Vagina (tissue), 2 donors: Measurements from ENCODE around the gene CSNK2B. TPM values are rescaled to one million over a fixed set of nuclear protein-coding genes. Genes with fewer than 3 reads are reported as not detected.
A peak's percentile ranks its signal among the peaks of the same experiment; 100 is the strongest.

Source experiments
- DNase-seq, 2 donors: peaks; one replicate each; pipeline ENCODE4 v3.0.0-alpha.2; 2017; ENCODE audit errors: extremely low spot score in 2 of 2
- H3K27ac ChIP-seq: fragments of 200-600 bp; sonication (generic); one replicate; pipeline ENCODE4 v1.5.1; 2019
- H3K27me3 ChIP-seq: fragments of 200-600 bp; sonication (generic); one replicate; pipeline ENCODE4 v1.5.1; 2019
- H3K36me3 ChIP-seq, 2 donors: fragments of 200-600 bp; sonication (generic); one replicate each; pipeline ENCODE4 v1.5.1; 2017 to 2019
- H3K4me1 ChIP-seq: fragments of 200-600 bp; sonication (generic); one replicate; pipeline ENCODE4 v1.5.1; 2019
- H3K4me3 ChIP-seq, 2 donors: fragments of 200-600 bp; sonication (generic); 1 replicate in 1 of 2; 2 replicates in 1 of 2; pipeline ENCODE4 v1.5.1; 2016 to 2019
- H3K9me3 ChIP-seq: fragments of 200-600 bp; sonication (generic); one replicate; pipeline ENCODE4 v1.5.1; 2019
- POLR2A ChIP-seq, 2 donors: fragments of 450-650 bp; IDR thresholded peaks; one replicate each; pipeline ENCODE4 v1.6.1; 2017; ENCODE audit warnings: antibody characterized with exemption in 2 of 2, mild to moderate bottlenecking in 2 of 2, moderate library complexity in 2 of 2
- POLR2AphosphoS5 ChIP-seq, 2 donors: sonication (generic); formaldehyde crosslinking; IDR thresholded peaks; one replicate each; pipeline ENCODE4 v1.9.0; 2017; ENCODE audit warnings: antibody characterized with exemption in 2 of 2, mild to moderate bottlenecking in 2 of 2, low read depth in 1 of 2; ENCODE audit not compliant: insufficient read depth in 1 of 2
- intact Hi-C: fragments of 100-400 bp; cut with DNase I; formaldehyde crosslinking; loops from one replicate; pipeline ENCODE4 v1.15.1; 2023
- total RNA-seq: library from RNA; depleted of rRNA; stranded (reverse); fragments of >200 nt; gene quantifications from one replicate; pipeline ENCODE4 v1.2.3, GENCODE V29; 2016
- TF ChIP-seq, protein P1 (sequence below), 3 experiments: fragments of 450-650 bp in 2 of 3; fragments of 200-600 bp in 1 of 3; sonication (generic) in 1 of 3; IDR thresholded peaks; one replicate each; pipeline ENCODE4 v1.5.1; 2017 to 2019; ENCODE audit warnings: antibody characterized with exemption in 3 of 3, mild to moderate bottlenecking in 2 of 3, moderate library complexity in 2 of 3

The CSNK2B gene
- total RNA-seq: 219 TPM

- H3K4me1 ChIP-seq: peaks cover 59% of the 10 kb centered on the region
- peak; percentile 73 to 83 for TF ChIP-seq POLR2A (IDR thresholded peaks at IDR 0.05)
- peak; percentile 94 to 97 for TF ChIP-seq POLR2AphosphoS5 (IDR thresholded peaks at IDR 0.05; ENCODE audit: insufficient read depth in 1 of 2, low read depth in 1 of 2)
- TF ChIP-seq, protein P1, sequence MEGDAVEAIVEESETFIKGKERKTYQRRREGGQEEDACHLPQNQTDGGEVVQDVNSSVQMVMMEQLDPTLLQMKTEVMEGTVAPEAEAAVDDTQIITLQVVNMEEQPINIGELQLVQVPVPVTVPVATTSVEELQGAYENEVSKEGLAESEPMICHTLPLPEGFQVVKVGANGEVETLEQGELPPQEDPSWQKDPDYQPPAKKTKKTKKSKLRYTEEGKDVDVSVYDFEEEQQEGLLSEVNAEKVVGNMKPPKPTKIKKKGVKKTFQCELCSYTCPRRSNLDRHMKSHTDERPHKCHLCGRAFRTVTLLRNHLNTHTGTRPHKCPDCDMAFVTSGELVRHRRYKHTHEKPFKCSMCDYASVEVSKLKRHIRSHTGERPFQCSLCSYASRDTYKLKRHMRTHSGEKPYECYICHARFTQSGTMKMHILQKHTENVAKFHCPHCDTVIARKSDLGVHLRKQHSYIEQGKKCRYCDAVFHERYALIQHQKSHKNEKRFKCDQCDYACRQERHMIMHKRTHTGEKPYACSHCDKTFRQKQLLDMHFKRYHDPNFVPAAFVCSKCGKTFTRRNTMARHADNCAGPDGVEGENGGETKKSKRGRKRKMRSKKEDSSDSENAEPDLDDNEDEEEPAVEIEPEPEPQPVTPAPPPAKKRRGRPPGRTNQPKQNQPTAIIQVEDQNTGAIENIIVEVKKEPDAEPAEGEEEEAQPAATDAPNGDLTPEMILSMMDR (IDR thresholded peaks at IDR 0.05): no peak
- peak within 1 kb of the TSS; percentile 79 to 95 for H3K4me3 ChIP-seq
- H3K9me3 ChIP-seq: no peaks in the 10 kb centered on the region
- intact Hi-C loops: no loop called here
- DNase-seq: peak in 1 of 2 donors; percentile 99
- H3K36me3 ChIP-seq: peaks cover 0 to 48% of the 10 kb centered on the region in 2 donors
- peak within 1 kb of the TSS; percentile 95 for H3K27ac ChIP-seq
- H3K27me3 ChIP-seq: no peaks in the 10 kb centered on the region
Observed at GRCh38 chr6:31665501-31666336, at the start of gene CSNK2B. TSS of gene CSNK2B (plus strand) at chr6:31666080. CDS start at chr6:31666832, 752 bp downstream.

DNA sequence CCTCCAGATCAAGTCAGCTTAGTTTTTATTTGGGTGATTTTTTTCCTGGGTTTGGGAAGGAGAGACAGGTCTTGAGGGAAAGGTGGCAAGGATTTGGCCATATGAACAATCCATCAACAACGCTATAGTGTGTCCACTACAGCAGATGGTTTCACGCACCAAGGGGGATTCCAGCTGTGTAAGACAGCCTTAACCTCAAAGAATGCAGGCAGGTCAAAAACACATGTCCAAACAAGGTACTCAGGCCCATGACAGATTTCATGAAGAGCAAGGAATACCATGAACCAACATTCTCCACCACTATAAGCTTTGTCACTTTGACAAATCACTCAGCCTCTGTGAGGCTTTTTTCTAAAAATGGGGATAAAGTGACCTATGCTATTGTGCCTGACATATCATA lies 48.9 kb upstream of the CSNK2B start:
- Histone ChIP-seq H3K27me3 (no peaks in the 10 kb centered on the region), H3K4me1 (peaks cover 8% of the 10 kb centered on the region), H3K36me3 (no peaks in the 10 kb centered on the region), H3K4me3 (no peak overlapping the region), H3K9me3 (no peaks in the 10 kb centered on the region), H3K27ac (no peak overlapping the region)
- intact Hi-C loops: no loop called here
- DNase-seq: no peak
- no peak for TF ChIP-seq POLR2AphosphoS5 (IDR thresholded peaks at IDR 0.05; ENCODE audit: insufficient read depth in 1 of 2, low read depth in 1 of 2)
- TF ChIP-seq POLR2A (IDR thresholded peaks at IDR 0.05): no peak
- TF ChIP-seq, protein P1 (IDR thresholded peaks at IDR 0.05): no peak

DNA sequence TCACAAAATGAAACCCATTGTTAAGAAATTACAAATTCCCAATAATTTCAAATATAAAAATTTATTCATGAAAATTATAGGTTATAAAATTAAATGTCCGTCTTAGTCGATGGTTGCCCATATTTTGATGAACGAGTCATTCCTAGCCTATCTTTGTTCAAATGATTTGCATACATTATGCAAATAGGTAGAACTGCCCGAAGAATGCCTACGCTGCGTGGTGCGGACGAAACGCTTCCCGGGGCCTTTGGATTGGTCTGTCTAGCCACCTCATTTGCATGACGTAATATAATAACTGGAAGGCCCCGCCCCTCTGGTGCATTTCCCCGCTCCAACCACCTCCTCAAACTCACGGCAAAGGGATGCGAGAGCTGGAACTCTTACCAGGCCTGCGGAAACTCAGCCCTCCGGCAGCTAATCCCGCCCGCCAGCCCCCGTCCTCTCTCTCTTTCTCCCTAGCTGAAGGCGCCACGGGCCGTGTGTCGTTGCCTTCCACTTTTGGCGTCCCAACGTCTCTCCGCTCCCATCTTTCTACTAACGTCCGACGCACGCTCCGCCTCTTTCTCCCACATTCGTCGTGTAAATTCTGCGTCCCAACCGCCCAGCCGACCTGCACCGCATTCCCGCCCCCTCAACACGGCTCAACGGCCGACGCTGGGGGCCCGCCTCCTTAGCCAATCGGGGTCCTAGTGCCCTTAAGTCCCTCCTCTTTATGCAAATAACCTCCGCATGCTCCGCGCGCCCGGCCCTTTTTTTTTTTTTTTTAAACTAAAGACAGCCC lies 45.9 kb upstream of the CSNK2B start:
- peaks cover 0 to 18% of the 10 kb centered on the region in 2 donors for H3K36me3 ChIP-seq
- intact Hi-C loops: no loop called here
- peaks cover 18% of the 10 kb centered on the region for H3K4me1 ChIP-seq
- peak overlapping the region; percentile 95 for H3K27ac ChIP-seq
- TF ChIP-seq POLR2AphosphoS5 (IDR thresholded peaks at IDR 0.05; ENCODE audit: insufficient read depth in 1 of 2, low read depth in 1 of 2) (peak; percentile 82 to 98), POLR2A (IDR thresholded peaks at IDR 0.05) (peak; percentile 83 to 90)
- TF ChIP-seq, protein P1 (IDR thresholded peaks at IDR 0.05): no peak
- peak overlapping the region; percentile 51 to 55 for H3K4me3 ChIP-seq
- H3K9me3 ChIP-seq: no peaks in the 10 kb centered on the region
- peak; percentile 98 to 100 for DNase-seq
- no peaks in the 10 kb centered on the region for H3K27me3 ChIP-seq

DNA sequence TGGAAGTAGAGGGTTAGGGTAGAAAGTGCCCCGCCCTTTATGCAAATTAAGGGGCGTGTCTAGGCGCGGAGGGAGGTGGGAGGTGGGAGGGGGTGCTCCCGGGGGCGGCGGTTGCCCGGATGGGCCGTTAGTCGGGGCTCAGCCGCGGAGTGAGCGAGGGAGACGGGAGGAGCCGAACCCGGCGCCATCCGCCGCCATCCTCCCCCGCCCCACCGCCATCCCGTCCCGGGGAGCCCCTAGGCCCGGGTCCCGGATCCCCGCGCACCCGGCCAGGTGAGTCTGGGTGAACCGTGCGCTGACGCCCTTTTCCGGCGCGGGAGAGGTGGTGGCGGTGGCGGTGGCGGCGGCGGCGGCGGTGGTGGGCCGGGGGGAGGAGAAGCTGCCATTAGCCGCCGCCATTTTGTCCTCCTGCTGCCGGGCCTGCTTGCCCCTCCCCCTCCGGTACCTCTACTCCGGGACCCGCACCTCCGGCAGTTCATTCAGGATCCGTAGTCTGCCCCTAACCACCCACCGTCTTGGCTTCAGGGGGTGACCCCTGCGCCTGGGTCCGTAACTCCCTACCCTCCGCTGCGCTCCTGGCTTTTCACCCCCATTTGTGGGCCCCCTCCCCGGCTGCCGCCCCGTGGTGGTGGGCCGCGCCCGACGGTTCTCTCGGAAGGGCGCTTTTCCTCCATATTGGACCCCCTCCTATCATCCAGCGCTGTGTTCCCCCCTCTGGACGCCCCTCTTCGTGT lies 45.1 kb upstream of the CSNK2B start, which contains the start of gene PRRC2A:
Gene PRRC2A, plus strand, starts transcription at position 130 of the 734 bp plus-strand sequence. CDS start 2,075 bp downstream, outside the sequence.
- H3K4me3 ChIP-seq: peak within 1 kb of the TSS; percentile 55 to 59
- peak in 1 of 2 donors; percentile 92 for DNase-seq
- peaks cover 0 to 26% of the 10 kb centered on the region in 2 donors for H3K36me3 ChIP-seq
- TF ChIP-seq, protein P1 (IDR thresholded peaks at IDR 0.05): no peak
- TF ChIP-seq POLR2AphosphoS5 (IDR thresholded peaks at IDR 0.05; ENCODE audit: insufficient read depth in 1 of 2, low read depth in 1 of 2) (peak in 1 of 2 donors; percentile 73), POLR2A (IDR thresholded peaks at IDR 0.05) (peak in 1 of 2 donors; percentile 74)
- intact Hi-C loops: no loop called here
- peak within 1 kb of the TSS; percentile 95 for H3K27ac ChIP-seq
- H3K9me3 ChIP-seq: no peaks in the 10 kb centered on the region
- peaks cover 18% of the 10 kb centered on the region for H3K4me1 ChIP-seq
- H3K27me3 ChIP-seq: no peaks in the 10 kb centered on the region
